ENCODE results near the gene PRKCH. TPM values are rescaled to one million over a fixed set of nuclear protein-coding genes. Genes with fewer than 3 reads are reported as not detected.

PRKCH gene
- total and polyA plus RNA-seq, 2 experiments from 2014 or later = 7.1 to 11.2 TPM

- Histone ChIP-seq H3K36me3 (replicated peaks; ENCODE audit: insufficient read depth, low read depth) (no peaks in the 10 kb centered on the region), H3K4me3 (peak within 1 kb of the TSS; percentile 18), H3K4me1 (ENCODE audit: insufficient read depth) (peaks cover 13% of the 10 kb centered on the region), H3K27ac (peak within 1 kb of the TSS; percentile 82), H3K9me2 (replicated peaks; ENCODE audit: insufficient read depth) (no peaks in the 10 kb centered on the region), H3K27me3 (no peaks in the 10 kb centered on the region), H4K20me1 (ENCODE audit: insufficient read depth, poor library complexity, severe bottlenecking) (no peaks in the 10 kb centered on the region), H3K9me3 (ENCODE audit: low read depth) (no peaks in the 10 kb centered on the region), H3K79me2 (peaks cover 15% of the 10 kb centered on the region), H3K4me2 (peak within 1 kb of the TSS; percentile 83), H2AFZ (peak within 1 kb of the TSS; percentile 87)
- 21% methylated on average over 39 of the region's 43 CpGs for WGBS (ENCODE audit: low lambda C conversion rate, missing lambda C conversion rate)
- TF ChIP-seq, protein P1, sequence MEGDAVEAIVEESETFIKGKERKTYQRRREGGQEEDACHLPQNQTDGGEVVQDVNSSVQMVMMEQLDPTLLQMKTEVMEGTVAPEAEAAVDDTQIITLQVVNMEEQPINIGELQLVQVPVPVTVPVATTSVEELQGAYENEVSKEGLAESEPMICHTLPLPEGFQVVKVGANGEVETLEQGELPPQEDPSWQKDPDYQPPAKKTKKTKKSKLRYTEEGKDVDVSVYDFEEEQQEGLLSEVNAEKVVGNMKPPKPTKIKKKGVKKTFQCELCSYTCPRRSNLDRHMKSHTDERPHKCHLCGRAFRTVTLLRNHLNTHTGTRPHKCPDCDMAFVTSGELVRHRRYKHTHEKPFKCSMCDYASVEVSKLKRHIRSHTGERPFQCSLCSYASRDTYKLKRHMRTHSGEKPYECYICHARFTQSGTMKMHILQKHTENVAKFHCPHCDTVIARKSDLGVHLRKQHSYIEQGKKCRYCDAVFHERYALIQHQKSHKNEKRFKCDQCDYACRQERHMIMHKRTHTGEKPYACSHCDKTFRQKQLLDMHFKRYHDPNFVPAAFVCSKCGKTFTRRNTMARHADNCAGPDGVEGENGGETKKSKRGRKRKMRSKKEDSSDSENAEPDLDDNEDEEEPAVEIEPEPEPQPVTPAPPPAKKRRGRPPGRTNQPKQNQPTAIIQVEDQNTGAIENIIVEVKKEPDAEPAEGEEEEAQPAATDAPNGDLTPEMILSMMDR (IDR thresholded peaks at IDR 0.05; ENCODE audit: poor library complexity) = no peak
- TF ChIP-seq EZH2phosphoT487 (IDR thresholded peaks at IDR 0.05; ENCODE audit: low read depth, severe bottlenecking, unreplicated experiment) = no peak
- no peak for TF ChIP-seq EZH2 (IDR thresholded peaks at IDR 0.05; ENCODE audit: borderline replicate concordance)
- peak; percentile 89 for DNase-seq (ENCODE audit: low spot score)
Observed at GRCh38 chr14:61281186-61281947, 40.0 kb upstream of the PRKCH start, which contains the start of gene TMEM30B. TSS of gene TMEM30B (minus strand) at chr14:61281338. CDS start at chr14:61281147, 191 bp downstream.

GRCh38 chr14:61281948-61282275, 39.5 kb upstream of the PRKCH start:
- H2AFZ ChIP-seq = no peak overlapping the region
- peak overlapping the region; percentile 82 for H3K27ac ChIP-seq
- peak overlapping the region; percentile 83 for H3K4me2 ChIP-seq
- H3K4me3 ChIP-seq = no peak overlapping the region
- H3K9me3 ChIP-seq (ENCODE audit: low read depth) = no peaks in the 10 kb centered on the region
- no peaks in the 10 kb centered on the region for H4K20me1 ChIP-seq (ENCODE audit: insufficient read depth, poor library complexity, severe bottlenecking)
- H3K79me2 ChIP-seq = peaks cover 15% of the 10 kb centered on the region
- no peaks in the 10 kb centered on the region for H3K27me3 ChIP-seq
- no peaks in the 10 kb centered on the region for H3K9me2 ChIP-seq (replicated peaks; ENCODE audit: insufficient read depth)
- 70% methylated on average over 1 of the region's 1 CpG for WGBS (ENCODE audit: low lambda C conversion rate, missing lambda C conversion rate)
- DNase-seq (ENCODE audit: low spot score) = no peak
- no peaks in the 10 kb centered on the region for H3K36me3 ChIP-seq (replicated peaks; ENCODE audit: insufficient read depth, low read depth)
- peaks cover 11% of the 10 kb centered on the region for H3K4me1 ChIP-seq (ENCODE audit: insufficient read depth)
- TF ChIP-seq EZH2 (IDR thresholded peaks at IDR 0.05; ENCODE audit: borderline replicate concordance) (no peak), EZH2phosphoT487 (IDR thresholded peaks at IDR 0.05; ENCODE audit: low read depth, severe bottlenecking, unreplicated experiment) (no peak)
- TF ChIP-seq, protein P1 (IDR thresholded peaks at IDR 0.05; ENCODE audit: poor library complexity) = no peak

DNA sequence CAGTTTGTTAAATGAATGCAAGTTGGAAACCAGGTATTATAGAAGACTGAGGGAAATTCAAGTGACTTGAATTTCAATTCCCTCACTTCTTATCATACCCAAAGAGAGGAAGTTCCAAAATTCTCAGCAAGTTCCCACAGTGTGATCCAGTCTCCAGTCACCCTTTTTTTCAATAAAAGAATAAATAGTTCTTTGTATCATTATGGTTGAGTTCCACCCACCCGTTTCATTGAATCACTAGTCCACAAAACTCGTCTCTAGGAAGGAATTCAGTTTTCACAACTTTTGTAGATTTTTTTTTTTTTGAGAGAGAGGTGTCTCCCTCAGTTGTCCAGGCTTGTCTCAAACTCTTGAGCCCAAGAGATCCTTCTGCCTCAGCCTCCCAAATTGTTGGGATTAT, 38.6 kb upstream of the PRKCH start:
- no peaks in the 10 kb centered on the region for H4K20me1 ChIP-seq (ENCODE audit: insufficient read depth, poor library complexity, severe bottlenecking)
- no peak overlapping the region for H3K4me2 ChIP-seq
- no peaks in the 10 kb centered on the region for H3K36me3 ChIP-seq (replicated peaks; ENCODE audit: insufficient read depth, low read depth)
- H3K9me3 ChIP-seq (ENCODE audit: low read depth) = no peaks in the 10 kb centered on the region
- H3K4me1 ChIP-seq (ENCODE audit: insufficient read depth) = peaks cover 9% of the 10 kb centered on the region
- TF ChIP-seq, protein P1 (IDR thresholded peaks at IDR 0.05; ENCODE audit: poor library complexity) = no peak
- TF ChIP-seq EZH2phosphoT487 (IDR thresholded peaks at IDR 0.05; ENCODE audit: low read depth, severe bottlenecking, unreplicated experiment) = no peak
- no peak for TF ChIP-seq EZH2 (IDR thresholded peaks at IDR 0.05; ENCODE audit: borderline replicate concordance)
- no peak overlapping the region for H3K4me3 ChIP-seq
- H3K27ac ChIP-seq = no peak overlapping the region
- no peak for DNase-seq (ENCODE audit: low spot score)
- 98% methylated on average over 2 of the region's 2 CpGs for WGBS (ENCODE audit: low lambda C conversion rate, missing lambda C conversion rate)
- H3K27me3 ChIP-seq = no peaks in the 10 kb centered on the region
- H3K79me2 ChIP-seq = peaks cover 15% of the 10 kb centered on the region
- H2AFZ ChIP-seq = no peak overlapping the region
- no peaks in the 10 kb centered on the region for H3K9me2 ChIP-seq (replicated peaks; ENCODE audit: insufficient read depth)

Measured in hepatocyte (in vitro differentiated cells).